Neural crest cell (in vitro differentiated cells): ENCODE data around the gene SMIM28. TPM values are rescaled to one million over a fixed set of nuclear protein-coding genes. Genes with fewer than 3 reads are reported as not detected.

Experiments used
- DNase-seq: peaks from one replicate; pipeline ENCODE4 v3.0.0; 2021; ENCODE audit warnings: low read depth, mixed read lengths, low spot score
- H3K27ac Mint-ChIP-seq: one replicate; pipeline ENCODE4 v1.8.0; 2021; ENCODE audit warnings: mild to moderate bottlenecking, mixed read lengths; ENCODE audit not compliant: unreplicated experiment
- H3K27me3 Mint-ChIP-seq: 2 replicates; pipeline ENCODE4 v1.8.0; 2021; ENCODE audit warnings: low read depth, mild to moderate bottlenecking, mixed read lengths
- H3K36me3 Mint-ChIP-seq: 2 replicates; pipeline ENCODE4 v1.8.0; 2021; ENCODE audit warnings: low read depth, mild to moderate bottlenecking, mixed read lengths
- H3K4me1 Mint-ChIP-seq: 2 replicates; pipeline ENCODE4 v1.8.0; 2021; ENCODE audit warnings: mixed read lengths
- H3K4me3 Mint-ChIP-seq: one replicate; pipeline ENCODE4 v1.8.0; 2021; ENCODE audit warnings: mild to moderate bottlenecking, mixed read lengths
- H3K9me3 Mint-ChIP-seq: 2 replicates; pipeline ENCODE4 v1.8.0; 2021; ENCODE audit warnings: mixed read lengths
- CTCF ChIP-seq: fragments of 200-600 bp; sonication (generic); conservative IDR thresholded peaks from 2 replicates; pipeline ENCODE4 v1.5.0; 2021; ENCODE audit warnings: antibody characterized with exemption, mild to moderate bottlenecking
- total RNA-seq: library from RNA; stranded (reverse); gene quantifications from 2 replicates; pipeline ENCODE4 v1.2.1, GENCODE V29; 2021

SMIM28 gene
- total RNA-seq, 1 donor from 2014 or later: not detected

- no peak for TF ChIP-seq CTCF
- Mint-ChIP-seq H3K36me3 (no peaks in the 10 kb centered on the region), H3K4me3 (no peak overlapping the region), H3K27me3 (no peaks in the 10 kb centered on the region), H3K4me1 (no peaks in the 10 kb centered on the region), H3K27ac (no peak overlapping the region), H3K9me3 (no peaks in the 10 kb centered on the region)
- DNase-seq: no peak
These were observed 42.7 kb upstream of the SMIM28 start for GRCh38 chr6:138334963-138335362.

GRCh38 chr6:138336221-138336620 lies 41.5 kb upstream of the SMIM28 start:
- H3K27ac Mint-ChIP-seq: no peak overlapping the region
- TF ChIP-seq CTCF: no peak

GRCh38 chr6:138337076-138337475 lies 40.6 kb upstream of the SMIM28 start:
- Mint-ChIP-seq H3K36me3 (no peaks in the 10 kb centered on the region), H3K27me3 (no peaks in the 10 kb centered on the region), H3K9me3 (no peaks in the 10 kb centered on the region), H3K4me1 (no peaks in the 10 kb centered on the region), H3K4me3 (no peak overlapping the region), H3K27ac (no peak overlapping the region)
- no peak for DNase-seq
- TF ChIP-seq CTCF: no peak

More at GRCh38 chr6:138336221-138336620, 41.5 kb upstream of the SMIM28 start:
- H3K27me3 Mint-ChIP-seq: no peaks in the 10 kb centered on the region
- no peaks in the 10 kb centered on the region for H3K4me1 Mint-ChIP-seq
- H3K4me3 Mint-ChIP-seq: no peak overlapping the region
- no peak for DNase-seq
- H3K36me3 Mint-ChIP-seq: no peaks in the 10 kb centered on the region
- H3K9me3 Mint-ChIP-seq: no peaks in the 10 kb centered on the region

GRCh38 chr6:138339024-138339423 lies 38.7 kb upstream of the SMIM28 start:
- H3K4me1 Mint-ChIP-seq: no peaks in the 10 kb centered on the region
- H3K36me3 Mint-ChIP-seq: no peaks in the 10 kb centered on the region
- no peaks in the 10 kb centered on the region for H3K9me3 Mint-ChIP-seq
- no peak overlapping the region for H3K4me3 Mint-ChIP-seq
- DNase-seq: no peak
- no peaks in the 10 kb centered on the region for H3K27me3 Mint-ChIP-seq
- no peak for TF ChIP-seq CTCF
- no peak overlapping the region for H3K27ac Mint-ChIP-seq

- H3K4me3 Mint-ChIP-seq: no peak overlapping the region
- H3K27me3 Mint-ChIP-seq: no peaks in the 10 kb centered on the region
- no peak for TF ChIP-seq CTCF
- H3K9me3 Mint-ChIP-seq: no peaks in the 10 kb centered on the region
- no peaks in the 10 kb centered on the region for H3K4me1 Mint-ChIP-seq
- no peaks in the 10 kb centered on the region for H3K36me3 Mint-ChIP-seq
- no peak for DNase-seq
- no peak overlapping the region for H3K27ac Mint-ChIP-seq
These were observed 36.5 kb upstream of the SMIM28 start for GRCh38 chr6:138341176-138341575.

GRCh38 chr6:138343112-138343511 lies 34.6 kb upstream of the SMIM28 start:
- Mint-ChIP-seq H3K4me3 (no peak overlapping the region), H3K9me3 (no peaks in the 10 kb centered on the region), H3K4me1 (no peaks in the 10 kb centered on the region), H3K36me3 (no peaks in the 10 kb centered on the region), H3K27ac (no peak overlapping the region), H3K27me3 (peaks cover 3% of the 10 kb centered on the region)
- DNase-seq: no peak
- TF ChIP-seq CTCF: no peak
